ENCODE data around the gene ACTBL2.

- TF ChIP-seq CTCF (IDR thresholded peaks at IDR 0.05) = no peak
- no peak for TF ChIP-seq POLR2A (IDR thresholded peaks at IDR 0.05)
Observed at GRCh38 chr5:57531333-57531732, 48.7 kb upstream of the ACTBL2 start.

Measured in thyroid gland (tissue), 4 donors.